ENCODE measurements around the gene PTGES2.

The PTGES2 gene

GRCh38 chr9:128082151-128082550 lies 45.4 kb downstream of the PTGES2 start:
- no peak for TF ChIP-seq ZFP30 (CRISPR knock-in tag; IDR thresholded peaks at IDR 0.05)
- no peak for TF ChIP-seq CSRNP3 (CRISPR knock-in tag; IDR thresholded peaks at IDR 0.05)
- TF ChIP-seq ZNF8 (CRISPR knock-in tag; IDR thresholded peaks at IDR 0.05): no peak
- TF ChIP-seq CSDC2 (CRISPR knock-in tag; IDR thresholded peaks at IDR 0.05): no peak
- ATAC-seq: no peak

DNA sequence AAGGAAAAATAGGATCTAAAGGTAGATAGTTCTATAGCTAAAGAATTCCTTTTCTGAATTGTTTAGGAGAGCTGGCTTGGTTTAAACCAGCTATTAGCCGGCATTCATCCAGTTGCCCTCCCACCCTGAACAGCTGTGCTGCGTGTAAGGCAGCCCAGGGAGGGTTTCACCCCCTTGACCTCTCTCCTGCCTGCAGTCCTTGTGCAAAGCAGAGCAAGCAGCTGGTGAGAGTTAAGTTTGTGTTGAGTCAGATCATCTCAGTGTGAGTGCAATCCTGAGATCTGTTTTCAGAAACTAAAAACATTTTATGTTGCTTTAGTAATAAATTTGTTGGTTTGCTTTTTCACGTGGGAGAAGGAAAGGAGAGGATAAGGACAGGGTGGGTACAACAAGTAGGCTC lies 46.5 kb downstream of the PTGES2 start:
- peak; percentile 80 for ATAC-seq
- TF ChIP-seq TOX (CRISPR knock-in tag; IDR thresholded peaks at IDR 0.05; ENCODE audit: borderline replicate concordance): no peak
- TF ChIP-seq GLIS3 (CRISPR knock-in tag; IDR thresholded peaks at IDR 0.05): no peak
- TF ChIP-seq ZC3H10 (CRISPR knock-in tag; IDR thresholded peaks at IDR 0.05): no peak
- TF ChIP-seq ZFP30 (CRISPR knock-in tag; IDR thresholded peaks at IDR 0.05): no peak
- no peak for TF ChIP-seq ISL1 (CRISPR knock-in tag; IDR thresholded peaks at IDR 0.05)
- no peak for TF ChIP-seq ZNF8 (CRISPR knock-in tag; IDR thresholded peaks at IDR 0.05)
- no peak for TF ChIP-seq POU6F1 (CRISPR knock-in tag; IDR thresholded peaks at IDR 0.05; ENCODE audit: borderline replicate concordance, low read depth)
- TF ChIP-seq, protein P1, sequence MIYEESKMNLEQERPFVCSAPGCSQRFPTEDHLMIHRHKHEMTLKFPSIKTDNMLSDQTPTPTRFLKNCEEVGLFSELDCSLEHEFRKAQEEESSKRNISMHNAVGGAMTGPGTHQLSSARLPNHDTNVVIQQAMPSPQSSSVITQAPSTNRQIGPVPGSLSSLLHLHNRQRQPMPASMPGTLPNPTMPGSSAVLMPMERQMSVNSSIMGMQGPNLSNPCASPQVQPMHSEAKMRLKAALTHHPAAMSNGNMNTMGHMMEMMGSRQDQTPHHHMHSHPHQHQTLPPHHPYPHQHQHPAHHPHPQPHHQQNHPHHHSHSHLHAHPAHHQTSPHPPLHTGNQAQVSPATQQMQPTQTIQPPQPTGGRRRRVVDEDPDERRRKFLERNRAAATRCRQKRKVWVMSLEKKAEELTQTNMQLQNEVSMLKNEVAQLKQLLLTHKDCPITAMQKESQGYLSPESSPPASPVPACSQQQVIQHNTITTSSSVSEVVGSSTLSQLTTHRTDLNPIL (CRISPR knock-in tag; IDR thresholded peaks at IDR 0.05; ENCODE audit: low read depth): no peak
- TF ChIP-seq ZNF565 (CRISPR knock-in tag; conservative IDR thresholded peaks at IDR 0.05; ENCODE audit: low read depth): no peak
- TF ChIP-seq TSHZ2 (CRISPR knock-in tag; IDR thresholded peaks at IDR 0.05): no peak
- TF ChIP-seq PATZ1 (CRISPR knock-in tag; IDR thresholded peaks at IDR 0.05; ENCODE audit: borderline replicate concordance): no peak

DNA sequence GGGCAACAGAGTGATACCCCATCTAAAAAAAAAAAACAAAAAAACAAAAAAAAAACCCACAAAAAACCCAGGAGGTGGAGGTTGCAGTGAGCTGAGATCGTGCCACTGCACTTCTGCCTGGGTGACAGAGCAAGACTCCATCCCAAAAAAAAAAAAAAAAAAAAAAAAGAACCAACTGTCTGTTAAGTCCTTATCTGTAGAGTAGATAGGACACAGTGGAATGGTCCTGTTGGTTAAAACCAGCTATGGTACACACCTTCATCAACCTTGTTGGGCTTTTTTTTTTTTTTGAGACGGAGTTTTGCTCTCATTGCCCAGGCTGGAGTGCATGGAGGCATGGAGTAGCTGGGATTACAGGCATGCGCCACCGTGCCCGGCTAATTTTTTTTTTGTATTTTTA lies 47.3 kb downstream of the PTGES2 start:
- no peak for ATAC-seq
- TF ChIP-seq PPARA (CRISPR knock-in tag; IDR thresholded peaks at IDR 0.05; ENCODE audit: borderline replicate concordance): no peak
- TF ChIP-seq OSR1 (CRISPR knock-in tag; IDR thresholded peaks at IDR 0.05): no peak
- TF ChIP-seq, protein P1 (CRISPR knock-in tag; IDR thresholded peaks at IDR 0.05; ENCODE audit: low read depth): no peak
- no peak for TF ChIP-seq ZNF8 (CRISPR knock-in tag; IDR thresholded peaks at IDR 0.05)
- TF ChIP-seq ARNTL (CRISPR knock-in tag; IDR thresholded peaks at IDR 0.05; ENCODE audit: borderline replicate concordance, low read depth): no peak

All from SK-N-SH treated with all-trans-retinoic acid at 6 μM for 48 hours (cell line).